ENCODE data around the gene NTN1.
"Not testable (repeated sequence)": the region's sequence is repeated elsewhere in the genome, so short reads cannot be mapped to it uniquely, and the experiment has no call there.

Gene NTN1

GRCh38 chr17:9094193-9094592, 72.9 kb downstream of the NTN1 start:
- no peak for DNase-seq

DNA sequence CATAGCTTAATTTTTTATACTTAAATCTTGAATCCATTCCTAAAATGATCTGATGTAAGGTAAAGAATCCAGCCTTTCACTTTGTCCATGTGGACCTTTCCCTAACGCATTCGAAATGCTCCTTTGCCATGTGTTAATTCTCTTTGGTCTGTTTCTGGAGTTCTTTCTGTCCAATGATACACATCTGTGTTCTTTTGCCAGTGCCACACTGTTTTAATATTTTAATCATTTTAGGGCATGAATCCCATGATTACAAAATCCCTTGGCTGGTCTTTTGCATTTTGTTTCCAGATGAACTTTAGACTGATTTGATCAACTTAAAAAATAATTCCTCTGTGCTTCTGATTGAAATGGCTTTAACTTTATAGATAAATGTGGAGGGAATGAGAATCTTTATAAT, 74.1 kb downstream of the NTN1 start:
- no peak for DNase-seq

DNA sequence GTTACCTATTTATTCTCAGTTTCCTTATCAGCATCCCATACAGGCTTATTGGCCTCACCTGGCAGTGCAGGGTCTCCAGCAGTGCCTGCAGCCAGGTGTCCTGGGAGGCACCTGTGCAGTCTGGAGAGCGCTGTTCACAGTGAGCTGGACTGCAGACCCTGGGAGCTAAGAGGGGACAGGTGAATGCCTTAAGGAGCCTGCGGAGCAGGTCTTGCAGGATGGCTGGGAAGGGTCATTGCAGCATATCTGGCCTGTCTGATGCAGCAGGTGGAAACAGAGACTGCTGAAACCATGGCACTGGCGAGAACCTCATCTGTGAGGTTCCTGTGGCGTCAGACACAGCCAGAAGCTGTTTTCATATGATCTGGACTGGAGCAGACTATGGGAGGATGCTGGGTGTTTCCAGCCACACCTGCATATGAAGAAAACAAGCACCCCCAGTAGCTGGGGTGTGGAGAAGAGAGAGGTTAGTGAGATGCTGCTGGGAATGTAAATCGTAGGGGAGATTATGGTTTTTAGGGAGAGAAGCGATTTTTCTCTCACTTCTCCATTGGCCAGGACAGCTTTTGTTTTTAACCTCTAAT, 77.0 kb downstream of the NTN1 start:
- no peak for DNase-seq

- DNase-seq, result no peak
Observed at GRCh38 chr17:9101356-9101755, 80.0 kb downstream of the NTN1 start.

GRCh38 chr17:9103193-9103592, 81.9 kb downstream of the NTN1 start:
- not testable (repeated sequence) for DNase-seq

- DNase-seq, result no peak
Observed at GRCh38 chr17:9104370-9105041, 83.2 kb downstream of the NTN1 start.

- no peak for DNase-seq
Observed at GRCh38 chr17:9105068-9105868, 84.0 kb downstream of the NTN1 start.

DNA sequence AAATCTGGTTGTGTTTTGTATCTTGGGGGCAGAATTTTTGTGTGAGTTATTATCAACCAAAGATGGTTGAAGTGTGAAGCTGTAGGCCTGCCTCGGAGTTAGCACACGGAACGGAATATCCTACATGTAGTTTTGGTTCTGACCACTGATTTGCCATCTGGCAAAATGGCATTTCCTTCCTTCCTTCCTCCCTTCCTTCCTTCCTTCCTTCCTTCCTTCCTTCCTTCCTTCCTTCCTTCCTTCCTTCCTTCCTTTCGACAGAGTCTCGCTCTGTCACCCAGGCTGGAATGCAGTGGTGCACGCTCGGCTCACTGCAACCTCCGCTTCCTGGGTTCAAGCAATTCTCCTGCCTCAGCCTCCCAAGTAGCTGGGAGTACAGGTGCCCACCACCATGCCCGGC, 85.0 kb downstream of the NTN1 start:
- not testable (repeated sequence) for DNase-seq

GRCh38 chr17:9107527-9107926, 86.2 kb downstream of the NTN1 start:
- no peak for DNase-seq

DNA sequence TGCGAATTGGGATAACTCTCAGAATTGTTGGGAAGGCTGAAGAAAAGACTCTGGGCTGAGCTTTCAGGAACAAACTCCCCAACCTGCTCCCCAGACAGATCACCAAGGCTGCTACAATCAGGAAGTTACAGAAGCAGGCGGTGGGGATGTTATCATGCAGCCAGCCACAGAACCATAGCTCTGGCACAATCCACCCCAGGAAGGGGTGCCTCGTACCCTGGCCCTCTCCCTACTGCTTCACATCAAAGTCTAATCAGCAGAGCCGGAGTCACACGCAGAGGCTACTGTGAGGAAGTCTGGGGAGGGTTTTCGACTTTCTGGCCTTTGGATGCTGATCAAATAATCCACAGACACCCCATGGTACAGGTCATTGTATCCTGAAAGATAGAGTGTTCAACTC, 86.8 kb downstream of the NTN1 start:
- DNase-seq, result no peak

DNA sequence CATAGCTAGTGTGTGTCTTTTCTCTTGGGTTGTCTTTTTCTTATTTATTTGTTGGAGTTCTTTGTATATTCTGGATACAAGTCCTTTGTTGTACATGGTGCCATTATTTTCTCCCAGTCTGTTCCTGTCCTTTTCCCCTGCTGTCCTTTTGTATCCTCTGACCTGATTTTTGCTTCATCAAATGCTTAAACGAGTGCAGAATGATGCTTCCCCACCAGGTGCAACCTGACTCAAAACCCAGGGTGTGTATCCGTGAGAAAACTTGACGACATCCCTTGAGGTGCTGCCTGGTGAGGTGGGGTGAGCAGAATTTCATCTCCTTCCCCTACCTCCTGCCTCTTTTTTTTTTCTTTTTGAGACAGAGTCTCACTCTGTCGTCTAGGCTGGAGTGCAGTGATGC, 88.6 kb downstream of the NTN1 start:
- DNase-seq, result no peak

- DNase-seq, result no peak
Observed at GRCh38 chr17:9110501-9110900, 89.2 kb downstream of the NTN1 start.

DNA sequence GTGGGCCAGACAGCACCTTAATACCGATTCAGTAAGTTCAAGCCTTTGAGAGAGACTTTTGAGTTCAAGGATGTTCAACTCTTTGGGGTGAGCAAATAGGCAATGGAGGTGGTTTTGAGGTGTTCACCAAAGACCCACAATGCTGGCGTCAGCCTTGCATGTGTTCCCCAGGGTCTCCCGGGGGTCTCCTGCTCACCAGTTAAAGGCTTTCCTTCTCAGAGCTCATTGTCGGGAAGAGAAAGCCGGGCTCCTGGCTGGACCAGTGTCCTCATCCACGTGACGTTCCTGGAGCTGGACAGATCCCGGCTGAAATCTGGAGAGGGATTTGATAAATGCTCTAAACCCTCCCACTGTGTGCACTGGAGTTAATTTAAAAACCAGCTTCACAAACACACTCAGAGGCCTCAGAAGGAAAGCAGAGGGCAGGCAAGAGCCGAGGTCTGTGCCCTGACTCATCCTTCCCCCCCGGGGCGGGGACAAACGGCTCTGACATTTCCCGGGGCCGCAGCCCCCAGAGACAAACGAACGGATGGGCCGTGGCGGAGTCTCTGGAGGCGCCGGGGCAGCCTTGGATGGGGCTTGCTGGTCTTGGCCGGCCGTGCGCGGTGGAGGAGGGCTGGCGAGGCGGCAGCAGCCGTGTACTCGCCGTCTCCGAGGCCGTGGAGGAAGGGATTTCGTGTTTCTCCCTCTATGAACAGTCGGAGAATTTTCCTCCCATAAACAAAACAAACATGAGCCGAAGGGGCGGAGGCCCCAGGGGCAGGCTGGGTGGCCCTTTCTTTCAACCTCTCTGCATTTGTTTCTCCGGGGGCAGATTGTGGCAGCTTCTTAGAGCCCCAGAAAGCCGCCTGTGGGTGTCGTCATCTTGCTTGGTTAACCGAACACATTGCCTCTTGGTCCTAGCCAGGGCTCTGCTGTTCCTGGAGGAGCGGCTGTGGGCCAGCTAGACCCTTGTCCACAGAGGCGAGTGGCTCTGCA, 94.2 kb downstream of the NTN1 start:
- DNase-seq, result no peak

- DNase-seq, result no peak
Observed at GRCh38 chr17:9116311-9116835, 95.1 kb downstream of the NTN1 start.

DNA sequence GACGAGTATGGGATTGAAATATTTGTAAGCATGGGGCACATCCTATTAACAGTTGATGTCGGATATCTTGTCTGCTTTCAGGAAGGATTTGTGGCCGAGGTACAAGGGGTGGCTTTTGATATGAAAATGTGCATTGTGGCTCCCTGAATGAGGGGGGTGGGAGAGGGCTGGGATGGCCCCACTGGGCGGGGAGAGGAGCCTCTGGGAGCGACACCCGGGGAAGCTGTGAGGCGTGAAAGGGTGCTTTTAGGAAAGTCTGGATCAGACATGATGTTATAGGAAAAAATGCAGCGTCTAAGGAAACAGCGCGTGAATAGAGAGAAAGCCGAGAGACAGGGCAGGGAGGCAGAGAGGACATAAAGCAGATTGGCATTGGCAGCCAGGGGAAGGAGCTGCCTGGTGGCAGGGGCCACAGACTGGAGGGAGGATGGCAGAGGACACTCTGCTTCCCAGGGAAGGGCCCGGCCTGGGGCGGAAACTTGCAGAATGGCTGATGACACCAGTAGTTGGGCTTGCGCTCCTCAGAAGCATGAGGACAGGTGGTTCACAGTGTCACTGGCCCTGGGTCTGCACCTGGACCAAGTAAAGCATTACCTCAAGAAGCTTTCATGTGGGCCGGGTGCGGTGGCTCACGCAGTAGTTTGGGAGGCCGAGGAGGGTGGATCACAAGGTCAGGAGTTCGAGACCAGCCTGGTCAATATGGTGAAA, 95.7 kb downstream of the NTN1 start:
- no peak for DNase-seq

DNA sequence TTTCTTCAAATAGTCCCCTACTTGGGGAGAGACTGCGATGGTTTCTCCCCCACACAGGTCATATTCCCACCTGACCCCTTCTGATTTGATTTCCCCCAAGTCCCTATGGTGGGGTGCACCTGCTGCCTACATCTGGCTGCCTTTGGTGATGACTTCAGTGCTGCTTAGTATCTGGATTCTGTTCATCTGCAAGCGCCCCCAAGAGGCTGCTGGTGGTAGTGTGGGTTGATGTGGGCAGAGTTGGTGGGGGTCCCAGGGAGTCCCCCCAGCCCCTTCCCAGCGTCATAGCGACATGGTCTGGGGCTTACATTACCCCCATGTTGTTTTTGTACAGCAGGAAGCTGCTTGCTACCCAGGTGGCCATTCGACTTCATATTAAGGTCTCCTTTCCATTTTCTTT, 99.2 kb downstream of the NTN1 start:
- no peak for DNase-seq

DNA sequence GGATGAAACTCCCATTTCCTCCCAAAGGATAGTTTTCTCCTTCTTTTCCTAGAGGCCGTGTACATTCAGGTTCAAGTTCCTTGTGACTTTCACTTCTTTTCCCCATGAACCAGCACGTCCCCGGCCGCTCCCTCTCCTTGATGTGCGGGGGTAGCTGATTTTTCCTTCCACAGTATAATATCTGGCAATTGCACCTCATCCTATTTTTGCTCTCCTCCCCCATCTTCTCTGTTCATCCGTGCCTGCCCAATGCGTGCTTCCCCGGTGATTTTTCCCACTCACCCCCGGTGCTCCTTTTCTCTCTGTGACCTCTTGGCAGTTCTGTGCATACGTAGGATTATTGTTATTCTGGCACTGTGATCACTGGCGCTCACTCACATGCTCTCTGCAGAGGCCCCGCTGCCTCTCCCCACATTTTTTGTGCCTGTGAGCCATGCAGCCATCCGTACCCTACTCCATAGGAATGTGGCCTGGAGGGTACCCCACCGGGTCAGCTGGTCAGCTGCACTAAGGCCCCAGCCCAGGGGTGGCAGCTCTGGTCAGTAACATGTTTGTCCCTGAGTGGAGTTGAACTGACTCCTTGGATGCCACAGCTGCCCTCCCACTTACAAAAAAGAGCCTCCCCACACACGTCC, 100.0 kb downstream of the NTN1 start:
- no peak for DNase-seq

DNA sequence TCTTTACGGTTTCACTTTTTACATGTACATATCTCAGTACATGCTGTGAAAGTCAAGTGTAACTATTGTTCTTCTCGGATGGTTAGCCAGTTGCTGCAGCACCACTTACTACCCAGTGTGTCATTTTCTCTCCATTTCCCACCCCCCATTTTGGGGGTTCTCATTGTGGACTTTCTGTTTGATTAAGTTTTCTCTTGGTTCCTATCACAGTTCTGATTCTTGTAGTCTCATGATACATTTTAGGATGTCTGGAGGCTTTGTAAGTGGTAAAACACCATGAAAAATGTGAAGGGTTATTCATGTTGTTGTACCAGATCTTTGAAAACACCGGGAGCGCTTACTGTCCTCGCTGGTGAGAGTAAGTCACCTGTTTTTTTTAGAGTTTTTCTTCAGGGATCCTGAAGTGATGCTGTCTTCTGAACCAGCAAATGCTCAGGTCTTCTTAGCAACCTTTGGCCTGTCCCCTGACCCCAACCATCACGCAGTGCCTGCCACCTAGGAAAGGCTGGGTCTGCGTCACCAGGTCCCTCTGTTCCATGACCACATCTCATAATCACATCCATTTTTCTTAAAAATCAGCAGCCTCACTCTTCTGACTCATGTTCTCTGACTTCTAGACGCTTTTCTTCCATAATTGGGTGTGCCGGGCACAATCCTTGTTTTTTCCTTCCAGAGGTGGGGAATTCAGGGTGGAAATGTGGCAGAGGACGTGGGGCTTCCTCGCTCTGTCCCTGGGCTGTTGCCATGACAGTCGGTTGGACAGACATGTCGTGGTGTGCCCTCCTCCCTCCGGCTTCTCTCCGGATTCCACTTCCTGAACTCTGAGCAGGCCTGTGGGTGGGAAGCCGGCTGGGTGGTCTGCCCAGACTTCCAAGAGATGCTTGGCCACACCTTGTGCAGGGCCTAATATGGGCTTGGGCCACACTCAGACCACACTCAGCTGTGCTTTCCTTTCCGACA, 102.6 kb downstream of the NTN1 start:
- DNase-seq, result no peak

GRCh38 chr17:9124554-9124935, 103.2 kb downstream of the NTN1 start:
- no peak for DNase-seq

DNA sequence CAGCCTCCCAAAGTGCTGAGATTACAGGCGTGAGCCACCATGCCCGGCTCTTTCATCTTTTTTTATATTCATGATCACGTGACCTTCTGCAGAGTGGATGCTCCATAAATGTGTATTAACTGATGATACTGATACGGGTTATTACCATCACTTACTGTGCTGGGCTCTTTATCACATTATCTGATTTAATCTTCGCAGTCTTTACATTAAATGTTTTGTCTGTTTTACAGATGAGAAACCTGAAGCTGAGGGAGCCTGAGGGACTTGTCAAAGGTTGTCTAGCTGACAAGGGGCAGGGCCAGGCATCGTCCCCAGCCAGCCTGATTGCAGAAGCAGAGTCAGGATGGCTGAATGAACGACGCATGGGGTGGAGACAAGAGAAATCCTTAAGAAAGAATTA, 104.4 kb downstream of the NTN1 start:
- DNase-seq, result no peak

Measured in NCI-H524 treated with DMSO at 0.1 percent for 48 hours (cell line).